HCT116 (cell line): ENCODE measurements around the gene TGFBR3L.

ENCODE experiments used
- ATF3 ChIP-seq: IDR thresholded peaks from 2 replicates; pipeline ENCODE4 v1.6.1; 2012
- CTCF ChIP-seq, 3 experiments: fragments of 200-600 bp in 1 of 3; sonication (generic) in 1 of 3; IDR thresholded peaks in 2 of 3; conservative IDR thresholded peaks in 1 of 3; 2 replicates each; pipeline ENCODE4 v1.5.1; 2012 to 2017; ENCODE audit warnings: low read depth in 2 of 3, low read length in 2 of 3, antibody characterized with exemption in 1 of 3, borderline replicate concordance in 1 of 3, control low read depth in 1 of 3, mild to moderate bottlenecking in 1 of 3, mixed read lengths in 1 of 3, mixed run types in 1 of 3, moderate library complexity in 1 of 3; ENCODE audit not compliant: insufficient read depth in 1 of 3
- EZH2 ChIP-seq: fragments of 200-600 bp; sonication (generic); IDR thresholded peaks from 2 replicates; pipeline ENCODE4 v1.6.1; 2017; ENCODE audit warnings: antibody characterized with exemption, mixed run types
- JUND ChIP-seq: IDR thresholded peaks from 2 replicates; pipeline ENCODE4 v1.6.1; 2012
- MAX ChIP-seq: IDR thresholded peaks from 2 replicates; pipeline ENCODE4 v1.6.1; 2012
- RAD21 ChIP-seq: IDR thresholded peaks from 2 replicates; pipeline ENCODE4 v1.6.1; 2012; ENCODE audit warnings: low read depth, mild to moderate bottlenecking
- ZNF274 ChIP-seq: fragments of 200-500 bp; sonication (Bioruptor generic); IDR thresholded peaks from 2 replicates; pipeline ENCODE4 v1.6.1; 2014; ENCODE audit warnings: mild to moderate bottlenecking, low read depth, low read length, inconsistent platforms

GRCh38 chr19:7928334-7928706 is 13.7 kb downstream of the TGFBR3L start:
- no peak for TF ChIP-seq CTCF (IDR thresholded peaks at IDR 0.05 in 2 of 3, conservative IDR thresholded peaks at IDR 0.05 in 1 of 3; ENCODE audit: borderline replicate concordance in 1 of 3, insufficient read depth in 1 of 3, low read depth in 2 of 3, low read length in 2 of 3)
- TF ChIP-seq EZH2: no peak
- no peak for TF ChIP-seq JUND
- TF ChIP-seq ATF3: no peak
- TF ChIP-seq MAX: no peak
- no peak for TF ChIP-seq ZNF274
- no peak for TF ChIP-seq RAD21
